ENCODE results near the gene C8B.

C8B gene

GRCh38 chr1:56968878-56969495, 3.2 kb upstream of the C8B start:
- no peak for DNase-seq

- DNase-seq = no peak
Observed at GRCh38 chr1:56967900-56968832, 2.4 kb upstream of the C8B start.

- no peak for DNase-seq
Observed at GRCh38 chr1:56967355-56967754, 1.5 kb upstream of the C8B start.

GRCh38 chr1:56966698-56966999, 834 bp upstream of the C8B start:
- DNase-seq = no peak

- DNase-seq = no peak
Observed at GRCh38 chr1:56965191-56965590, 624 bp downstream of the C8B start.

GRCh38 chr1:56964349-56965017, 1.3 kb downstream of the C8B start:
- DNase-seq = no peak

- DNase-seq = no peak
Observed at GRCh38 chr1:56963667-56964066, 2.1 kb downstream of the C8B start.

GRCh38 chr1:56961426-56961825, 4.4 kb downstream of the C8B start:
- no peak for DNase-seq

- DNase-seq = no peak
Observed at GRCh38 chr1:56958526-56958925, 7.3 kb downstream of the C8B start.

- no peak for DNase-seq
Observed at GRCh38 chr1:56957931-56958330, 7.9 kb downstream of the C8B start.

- DNase-seq = no peak
Observed at GRCh38 chr1:56954664-56955063, 11.2 kb downstream of the C8B start.

GRCh38 chr1:56953386-56953785, 12.4 kb downstream of the C8B start:
- no peak for DNase-seq

GRCh38 chr1:56952501-56952900, 13.3 kb downstream of the C8B start:
- DNase-seq = no peak

GRCh38 chr1:56948403-56949023, 17.3 kb downstream of the C8B start:
- peak; percentile 32 for DNase-seq

- DNase-seq = no peak
Observed at GRCh38 chr1:56940039-56940438, 25.8 kb downstream of the C8B start.

- DNase-seq = no peak
Observed at GRCh38 chr1:56939209-56939608, 26.6 kb downstream of the C8B start.

GRCh38 chr1:56938646-56939045, 27.2 kb downstream of the C8B start:
- no peak for DNase-seq

- DNase-seq = no peak
Observed at GRCh38 chr1:56934430-56935060, 31.3 kb downstream of the C8B start.

- DNase-seq = no peak
Observed at GRCh38 chr1:56933606-56934005, 32.2 kb downstream of the C8B start.

GRCh38 chr1:56933161-56933560, 32.7 kb downstream of the C8B start:
- no peak for DNase-seq

- DNase-seq = no peak
Observed at GRCh38 chr1:56931686-56932085, 34.1 kb downstream of the C8B start.

- no peak for DNase-seq
Observed at GRCh38 chr1:56931211-56931610, 34.6 kb downstream of the C8B start.

GRCh38 chr1:56929492-56929891, 36.3 kb downstream of the C8B start:
- DNase-seq = no peak

Data from MV-4-11 (cell line).